Endothelial cell of umbilical vein (primary cell): Measurements from ENCODE around the gene SCGB1C1. TPM values are rescaled to one million over a fixed set of nuclear protein-coding genes. Genes with fewer than 3 reads are reported as not detected.

Source experiments
- BruUV-seq: library from RNA; stranded (reverse); fragments of 400-500 nt; replicated peaks from 2 replicates; lab custom pipeline; 2021; lab: Mats Ljungman, UMichigan
- CTCF ChIA-PET: fragments of 300-600, 350-600 bp; sonication (Branson Sonifier 250); formaldehyde crosslinking; loops from one replicate; lab custom pipeline; 2021; ENCODE audit warnings: antibody characterized with exemption, inconsistent platforms; lab: Charles Lee
- POLR2A ChIA-PET: fragments of 300-600, 350-600 bp; sonication (Branson Sonifier 250); formaldehyde crosslinking; loops from one replicate; lab custom pipeline; 2021; ENCODE audit warnings: antibody characterized with exemption, inconsistent platforms; lab: Charles Lee
- DNase-seq: peaks from one replicate; pipeline ENCODE4 v3.0.0-alpha.2; 2011; ENCODE audit warnings: low read depth, low spot score
- FAIRE-seq: peaks from 2 replicates; lab custom pipeline; 2011; peaks lifted over from hg19 to GRCh38; lab: Jason Lieb, UNC
- H2AFZ ChIP-seq: 2 replicates; pipeline ENCODE4 v1.6.0; 2012; ENCODE audit warnings: low read depth, low read length, control low read depth, inconsistent platforms
- H3K27ac ChIP-seq: 2 replicates; pipeline ENCODE4 v1.5.1; 2011; ENCODE audit warnings: low read depth, mild to moderate bottlenecking, control low read depth, low read length, moderate library complexity; ENCODE audit not compliant: insufficient read depth
- H3K27me3 ChIP-seq, 2 experiments: 2 replicates each; pipeline versions ENCODE4 v1.6.0 to v1.6.1; 2011; ENCODE audit warnings: low read length in 2 of 2, mixed read lengths in 1 of 2; ENCODE audit not compliant: control insufficient read depth in 2 of 2, insufficient read depth in 2 of 2
- H3K36me3 ChIP-seq, 2 experiments: 2 replicates in 1 of 2; 3 replicates in 1 of 2; pipeline ENCODE4 v1.5.1; 2011; ENCODE audit warnings: low read length in 2 of 2, mild to moderate bottlenecking in 1 of 2, moderate library complexity in 1 of 2; ENCODE audit not compliant: control insufficient read depth in 2 of 2, insufficient read depth in 2 of 2; ENCODE audit errors: extremely low read depth in 1 of 2
- H3K4me1 ChIP-seq: 3 replicates; pipeline ENCODE4 v1.5.1; 2011; ENCODE audit warnings: mild to moderate bottlenecking, low read length; ENCODE audit not compliant: control insufficient read depth, insufficient read depth; ENCODE audit errors: extremely low read depth
- H3K4me2 ChIP-seq: 2 replicates; pipeline ENCODE4 v1.6.1; 2011; ENCODE audit warnings: low read length, control low read depth, mixed read lengths; ENCODE audit not compliant: insufficient read depth
- H3K4me3 ChIP-seq, 3 experiments: fragments of 200-600 bp in 1 of 3; sonication (generic), shearing (Covaris generic) in 1 of 3; replicated peaks in 1 of 3; 2 replicates each; pipeline ENCODE4 v1.5.1; 2011 to 2016; ENCODE audit warnings: control low read depth in 3 of 3, low read length in 3 of 3, mild to moderate bottlenecking in 2 of 3, inconsistent platforms in 1 of 3, low read depth in 1 of 3, moderate library complexity in 1 of 3; ENCODE audit not compliant: insufficient read depth in 1 of 3
- H3K79me2 ChIP-seq: 2 replicates; pipeline ENCODE4 v1.6.0; 2012; ENCODE audit warnings: low read length, inconsistent platforms; ENCODE audit not compliant: control insufficient read depth, insufficient read depth
- H3K9ac ChIP-seq: replicated peaks from 2 replicates; pipeline ENCODE3; 2011; ENCODE audit warnings: low read length, control low read depth; ENCODE audit not compliant: insufficient read depth; ENCODE audit errors: extremely low read depth
- H3K9me1 ChIP-seq: replicated peaks from 3 replicates; pipeline ENCODE4 v1.6.0; 2011; ENCODE audit warnings: mild to moderate bottlenecking, low read length; ENCODE audit not compliant: control insufficient read depth, insufficient read depth; ENCODE audit errors: extremely low read depth
- H3K9me3 ChIP-seq: replicated peaks from 2 replicates; pipeline ENCODE4 v1.5.1; 2012; ENCODE audit warnings: low read length, inconsistent platforms; ENCODE audit not compliant: control insufficient read depth, insufficient read depth
- H4K20me1 ChIP-seq: replicated peaks from 2 replicates; pipeline ENCODE3; 2011; ENCODE audit warnings: mild to moderate bottlenecking, low read length; ENCODE audit not compliant: control insufficient read depth, insufficient read depth; ENCODE audit errors: extremely low read depth
- EZH2 ChIP-seq: IDR thresholded peaks from 2 replicates; pipeline ENCODE4 v1.6.1; 2012; ENCODE audit warnings: borderline replicate concordance, low read depth, mild to moderate bottlenecking, moderate library complexity, low read length, inconsistent platforms; ENCODE audit not compliant: severe bottlenecking
- FOS ChIP-seq: IDR thresholded peaks from 2 replicates; pipeline ENCODE4 v1.6.1; 2011; ENCODE audit warnings: mild to moderate bottlenecking, low read length, moderate library complexity, borderline replicate concordance; ENCODE audit not compliant: insufficient read depth
- GATA2 ChIP-seq: IDR thresholded peaks from 2 replicates; pipeline ENCODE4 v1.7.0; 2011; ENCODE audit warnings: low read depth, mild to moderate bottlenecking, moderate library complexity, mixed read lengths, low read length; ENCODE audit not compliant: insufficient read length, insufficient read depth
- JUN ChIP-seq: IDR thresholded peaks from 2 replicates; pipeline ENCODE4 v1.6.1; 2011; ENCODE audit warnings: borderline replicate concordance, low read depth; ENCODE audit not compliant: insufficient read length, insufficient read depth
- MYC ChIP-seq: IDR thresholded peaks from one replicate; pipeline ENCODE4 v1.6.1; 2011; ENCODE audit warnings: mild to moderate bottlenecking, low read depth, low read length
- POLR2A ChIP-seq: IDR thresholded peaks from 2 replicates; pipeline ENCODE4 v1.6.1; 2012; ENCODE audit warnings: low read depth, mild to moderate bottlenecking, control low read depth, low read length
- POLR2AphosphoS5 ChIP-seq: IDR thresholded peaks from 2 replicates; pipeline ENCODE4 v1.6.1; 2012; ENCODE audit warnings: low read depth, mild to moderate bottlenecking, control low read depth, low read length, moderate library complexity; ENCODE audit not compliant: insufficient read depth
- dilution Hi-C: fragments of 300-500 bp; cut with MboI; formaldehyde crosslinking; loops from one replicate; pipeline ENCODE4 v1.15.0; 2019; ENCODE audit warnings: low sequenced_read_pairs; ENCODE audit not compliant: extremely low pct_ligation_motif_present
- intact Hi-C: fragments of 100-400 bp; cut with micrococcal nuclease; formaldehyde crosslinking; loops from one replicate; pipeline ENCODE4 v1.10.0; 2022
- polyA plus RNA-seq, 4 experiments: library from polyadenylated mRNA; depleted of rRNA in 3 of 4; stranded (reverse) in 3 of 4; unstranded in 1 of 4; fragments of >200 nt; gene quantifications; 2 replicates each; pipeline versions ENCODE4 v1.2.1 to v1.2.3, GENCODE V29; 2011 to 2012; ENCODE audit warnings: missing spikeins in 1 of 4
- total RNA-seq: library from RNA; stranded (reverse); gene quantifications from 2 replicates; pipeline ENCODE4 v1.2.3, GENCODE V29; 2021
- TF ChIP-seq, protein P1 (sequence below), 2 donors: IDR thresholded peaks; 1 replicate in 1 of 2; 2 replicates in 1 of 2; pipeline ENCODE4 v1.5.1; 2011; ENCODE audit warnings: low read length in 2 of 2, mild to moderate bottlenecking in 2 of 2, moderate library complexity in 2 of 2, control low read depth in 1 of 2, inconsistent platforms in 1 of 2, low read depth in 1 of 2; ENCODE audit not compliant: insufficient read depth in 1 of 2; ENCODE audit errors: extremely low read depth in 1 of 2
- TF ChIP-seq, protein P2 (sequence below): IDR thresholded peaks from 2 replicates; pipeline ENCODE4 v1.6.1; 2011; ENCODE audit not compliant: insufficient read depth, insufficient read length

The SCGB1C1 gene
- total and polyA plus RNA-seq, 2 donors (not counting 3 experiments of a cell fraction or from before 2014, with no cell fraction given) = not detected

GRCh38 chr11:198236-198806 lies 5.4 kb downstream of the SCGB1C1 start:
- H3K27me3 ChIP-seq = no peaks in the 10 kb centered on the region
- ChIA-PET POLR2A (no interaction called here), CTCF (no interaction called here)
- no peaks in the 10 kb centered on the region for H3K9me3 ChIP-seq
- H3K4me3 ChIP-seq = no peak overlapping the region
- no peak overlapping the region for H3K4me2 ChIP-seq
- no peak overlapping the region for H3K27ac ChIP-seq
- no peak for TF ChIP-seq GATA2
- TF ChIP-seq, protein P1, sequence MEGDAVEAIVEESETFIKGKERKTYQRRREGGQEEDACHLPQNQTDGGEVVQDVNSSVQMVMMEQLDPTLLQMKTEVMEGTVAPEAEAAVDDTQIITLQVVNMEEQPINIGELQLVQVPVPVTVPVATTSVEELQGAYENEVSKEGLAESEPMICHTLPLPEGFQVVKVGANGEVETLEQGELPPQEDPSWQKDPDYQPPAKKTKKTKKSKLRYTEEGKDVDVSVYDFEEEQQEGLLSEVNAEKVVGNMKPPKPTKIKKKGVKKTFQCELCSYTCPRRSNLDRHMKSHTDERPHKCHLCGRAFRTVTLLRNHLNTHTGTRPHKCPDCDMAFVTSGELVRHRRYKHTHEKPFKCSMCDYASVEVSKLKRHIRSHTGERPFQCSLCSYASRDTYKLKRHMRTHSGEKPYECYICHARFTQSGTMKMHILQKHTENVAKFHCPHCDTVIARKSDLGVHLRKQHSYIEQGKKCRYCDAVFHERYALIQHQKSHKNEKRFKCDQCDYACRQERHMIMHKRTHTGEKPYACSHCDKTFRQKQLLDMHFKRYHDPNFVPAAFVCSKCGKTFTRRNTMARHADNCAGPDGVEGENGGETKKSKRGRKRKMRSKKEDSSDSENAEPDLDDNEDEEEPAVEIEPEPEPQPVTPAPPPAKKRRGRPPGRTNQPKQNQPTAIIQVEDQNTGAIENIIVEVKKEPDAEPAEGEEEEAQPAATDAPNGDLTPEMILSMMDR (IDR thresholded peaks at IDR 0.05; ENCODE audit: extremely low read depth in 1 of 2, insufficient read depth in 1 of 2, low read depth in 1 of 2, low read length in 2 of 2) = no peak
- TF ChIP-seq POLR2AphosphoS5 = no peak
- TF ChIP-seq EZH2 = no peak
- TF ChIP-seq, protein P2, sequence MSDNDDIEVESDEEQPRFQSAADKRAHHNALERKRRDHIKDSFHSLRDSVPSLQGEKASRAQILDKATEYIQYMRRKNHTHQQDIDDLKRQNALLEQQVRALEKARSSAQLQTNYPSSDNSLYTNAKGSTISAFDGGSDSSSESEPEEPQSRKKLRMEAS = no peak
- no peak for TF ChIP-seq FOS
- no peak for TF ChIP-seq MYC
- no peak for TF ChIP-seq JUN
- TF ChIP-seq POLR2A = no peak
- peaks cover 0 to 3% of the 10 kb centered on the region in 2 experiments for H3K36me3 ChIP-seq
- no peaks in the 10 kb centered on the region for H3K9me1 ChIP-seq
- DNase-seq = no peak
- H2AFZ ChIP-seq = no peak overlapping the region
- dilution Hi-C loops = no loop called here
- no TSS peak for BruUV-seq
- FAIRE-seq = no peak
- H4K20me1 ChIP-seq = no peaks in the 10 kb centered on the region
- no peak overlapping the region for H3K9ac ChIP-seq
- intact Hi-C loops = no loop called here
- H3K79me2 ChIP-seq = no peaks in the 10 kb centered on the region
- no peaks in the 10 kb centered on the region for H3K4me1 ChIP-seq
